ENCODE results near the gene PEAK1. TPM values are rescaled to one million over a fixed set of nuclear protein-coding genes. Genes with fewer than 3 reads are reported as not detected.

Gene PEAK1
- total RNA-seq, 2 donors from 2014 or later = 25.4 to 38.4 TPM

- H3K27ac Mint-ChIP-seq = no peak overlapping the region
- no peak overlapping the region for H3K4me3 Mint-ChIP-seq
- Histone ChIP-seq H3K36me3 (ENCODE audit: control insufficient read depth, insufficient read depth, low read length) (peaks cover 18% of the 10 kb centered on the region), H3K9ac (ENCODE audit: extremely low read depth, low read length, poor library complexity, severe bottlenecking) (no peak overlapping the region), H3K4me1 (ENCODE audit: control insufficient read depth, insufficient read depth, low read length) (peaks cover 2% of the 10 kb centered on the region), H3K27me3 (ENCODE audit: control insufficient read depth, insufficient read depth, low read length, poor library complexity, severe bottlenecking) (no peaks in the 10 kb centered on the region), H3K9me3 (ENCODE audit: control insufficient read depth, low read length) (no peaks in the 10 kb centered on the region), H3K27ac (ENCODE audit: low read depth, low read length) (no peak overlapping the region), H3K4me3 (ENCODE audit: low read length) (no peak overlapping the region)
- TF ChIP-seq CTCF (conservative IDR thresholded peaks at IDR 0.05) = no peak
- WGBS, 2 experiments (ENCODE audit: insufficient coverage in 1 of 2, insufficient read length in 1 of 2) = 97 to 98% methylated on average over 4 to 7 of the region's 7 CpGs
- H3K27me3 Mint-ChIP-seq (ENCODE audit: insufficient read depth) = peaks cover 2% of the 10 kb centered on the region
- peaks cover 7% of the 10 kb centered on the region for H3K36me3 Mint-ChIP-seq (ENCODE audit: low read depth)
- no peak for DNase-seq
- H3K9me3 Mint-ChIP-seq = no peaks in the 10 kb centered on the region
- peaks cover 28% of the 10 kb centered on the region for H3K4me1 Mint-ChIP-seq
These were observed 351.3 kb downstream of the PEAK1 start for GRCh38 chr15:77068633-77069032.

- TF ChIP-seq CTCF (conservative IDR thresholded peaks at IDR 0.05) = no peak
- Histone ChIP-seq H3K36me3 (ENCODE audit: control insufficient read depth, insufficient read depth, low read length) (peaks cover 18% of the 10 kb centered on the region), H3K9me3 (ENCODE audit: control insufficient read depth, low read length) (no peaks in the 10 kb centered on the region), H3K27me3 (ENCODE audit: control insufficient read depth, insufficient read depth, low read length, poor library complexity, severe bottlenecking) (no peaks in the 10 kb centered on the region), H3K4me1 (ENCODE audit: control insufficient read depth, insufficient read depth, low read length) (peaks cover 2% of the 10 kb centered on the region), H3K4me3 (ENCODE audit: low read length) (peak overlapping the region; percentile 21), H3K9ac (ENCODE audit: extremely low read depth, low read length, poor library complexity, severe bottlenecking) (no peak overlapping the region), H3K27ac (ENCODE audit: low read depth, low read length) (no peak overlapping the region)
- DNase-seq = no peak
- Mint-ChIP-seq H3K9me3 (no peaks in the 10 kb centered on the region), H3K36me3 (ENCODE audit: low read depth) (peaks cover 7% of the 10 kb centered on the region), H3K4me1 (peaks cover 28% of the 10 kb centered on the region), H3K27ac (no peak overlapping the region), H3K27me3 (ENCODE audit: insufficient read depth) (no peaks in the 10 kb centered on the region), H3K4me3 (no peak overlapping the region)
- 94 to 100% methylated on average over 1 to 3 of the region's 3 CpGs for WGBS, 2 experiments (ENCODE audit: insufficient coverage in 1 of 2, insufficient read length in 1 of 2)
These were observed 352.1 kb downstream of the PEAK1 start for GRCh38 chr15:77067691-77068367.

- H3K27ac Mint-ChIP-seq = no peak overlapping the region
- no peaks in the 10 kb centered on the region for H3K9me3 Mint-ChIP-seq
- H3K27me3 Mint-ChIP-seq (ENCODE audit: insufficient read depth) = no peaks in the 10 kb centered on the region
- no peak overlapping the region for H3K4me3 Mint-ChIP-seq
- no peak overlapping the region for H3K9ac ChIP-seq (ENCODE audit: extremely low read depth, low read length, poor library complexity, severe bottlenecking)
- TF ChIP-seq CTCF (conservative IDR thresholded peaks at IDR 0.05) = no peak
- no peaks in the 10 kb centered on the region for H3K27me3 ChIP-seq (ENCODE audit: control insufficient read depth, insufficient read depth, low read length, poor library complexity, severe bottlenecking)
- peak overlapping the region; percentile 21 for H3K4me3 ChIP-seq (ENCODE audit: low read length)
- DNase-seq = no peak
- H3K9me3 ChIP-seq (ENCODE audit: control insufficient read depth, low read length) = no peaks in the 10 kb centered on the region
- peaks cover 18% of the 10 kb centered on the region for H3K36me3 ChIP-seq (ENCODE audit: control insufficient read depth, insufficient read depth, low read length)
- H3K36me3 Mint-ChIP-seq (ENCODE audit: low read depth) = peaks cover 7% of the 10 kb centered on the region
- H3K4me1 ChIP-seq (ENCODE audit: control insufficient read depth, insufficient read depth, low read length) = peaks cover 2% of the 10 kb centered on the region
- no peak overlapping the region for H3K27ac ChIP-seq (ENCODE audit: low read depth, low read length)
- 47 to 82% methylated on average over 2 to 3 of the region's 3 CpGs for WGBS, 2 experiments (ENCODE audit: insufficient coverage in 1 of 2, insufficient read length in 1 of 2)
- peaks cover 27% of the 10 kb centered on the region for H3K4me1 Mint-ChIP-seq
These were observed 352.8 kb downstream of the PEAK1 start for GRCh38 chr15:77066971-77067690.

Data from endodermal cell (in vitro differentiated cells).